Right atrium auricular region (tissue), 2 donors: ENCODE measurements around the gene RPTOR. TPM values are rescaled to one million over a fixed set of nuclear protein-coding genes. Genes with fewer than 3 reads are reported as not detected.

Source experiments
- DNase-seq: peaks from one replicate; pipeline ENCODE4 v3.0.0-alpha.2; 2019; ENCODE audit warnings: low spot score
- H3K27ac ChIP-seq, 2 donors: fragments of 200-600 bp; sonication (generic); 1 replicate in 1 of 2; 2 replicates in 1 of 2; pipeline ENCODE4 v1.5.1; 2016 to 2019
- H3K27me3 ChIP-seq, 2 donors: fragments of 200-600 bp; sonication (generic); one replicate each; pipeline versions ENCODE4 v1.5.1 to v1.6.0; 2017 to 2019
- H3K36me3 ChIP-seq: fragments of 200-600 bp; sonication (generic); one replicate; pipeline ENCODE4 v1.5.1; 2016
- H3K4me1 ChIP-seq, 2 donors: fragments of 200-600 bp; sonication (generic); one replicate each; pipeline versions ENCODE4 v1.5.1 to v1.6.0; 2017 to 2019
- H3K4me3 ChIP-seq, 2 donors: fragments of 200-600 bp; sonication (generic); 1 replicate in 1 of 2; 2 replicates in 1 of 2; pipeline ENCODE4 v1.5.1; 2017 to 2019; ENCODE audit warnings: mild to moderate bottlenecking in 1 of 2, moderate library complexity in 1 of 2
- H3K9me3 ChIP-seq, 2 donors: fragments of 200-600 bp; sonication (generic); one replicate each; pipeline ENCODE4 v1.5.1; 2019
- total RNA-seq, 2 donors: library from RNA; depleted of rRNA; stranded (reverse); fragments of >200 nt; gene quantifications; one replicate each; pipeline ENCODE4 v1.1.0, GENCODE V29; 2016
- TF ChIP-seq, protein P1 (sequence below), 2 donors: fragments of 200-600 bp; sonication (generic); IDR thresholded peaks; one replicate each; pipeline ENCODE4 v1.5.1; 2019; ENCODE audit warnings: antibody characterized with exemption in 2 of 2

RPTOR gene
- total RNA-seq, 2 donors from 2014 or later: 19.9 to 22.6 TPM

DNA sequence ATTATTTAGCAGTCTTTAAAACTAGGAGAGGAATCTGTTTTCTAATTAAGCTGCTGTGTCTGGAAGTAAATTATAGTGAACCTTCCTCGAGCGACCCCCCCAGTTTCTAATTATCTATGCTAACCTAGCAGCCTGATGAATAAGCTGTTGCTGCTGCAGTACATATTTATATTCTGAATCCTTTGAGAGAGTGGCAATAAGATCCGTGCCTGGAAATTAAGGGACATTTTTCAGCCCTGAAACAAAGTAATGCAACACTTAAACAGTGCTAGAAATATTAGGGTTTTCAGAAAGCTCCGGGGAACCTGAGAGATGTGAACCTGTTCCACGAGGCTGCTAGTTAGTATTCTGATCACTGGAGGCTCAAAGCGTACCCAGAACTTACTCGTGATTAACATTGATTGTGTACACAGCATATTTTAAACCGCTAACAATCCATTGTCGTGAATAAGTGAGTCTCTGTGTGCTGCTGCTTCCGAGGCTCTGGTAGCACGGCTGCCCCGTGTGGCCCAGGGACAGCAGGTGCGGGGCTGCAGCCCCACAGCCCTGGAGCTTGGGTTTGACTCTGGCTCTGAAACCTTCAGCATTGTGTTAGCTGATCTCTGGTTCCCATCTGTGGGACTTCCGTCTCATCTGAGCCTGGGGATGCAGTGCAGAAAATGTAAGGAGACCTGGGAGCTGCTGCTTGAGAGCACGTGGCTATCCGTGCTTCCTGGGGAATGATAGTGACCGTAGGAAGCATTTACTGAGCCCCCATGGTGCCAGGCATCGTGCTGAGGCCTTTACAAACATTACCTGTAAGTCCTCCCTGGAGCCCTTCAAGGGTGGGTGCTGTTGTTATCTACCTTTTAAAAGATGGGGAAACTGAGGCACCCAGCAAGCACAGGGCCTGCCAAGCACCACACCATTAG, 256.1 kb downstream of the RPTOR start:
- Histone ChIP-seq H3K9me3 (no peaks in the 10 kb centered on the region), H3K4me3 (no peak overlapping the region), H3K27ac (no peak overlapping the region), H3K27me3 (no peaks in the 10 kb centered on the region), H3K4me1 (peaks cover 0 to 8% of the 10 kb centered on the region in 2 donors), H3K36me3 (no peaks in the 10 kb centered on the region)
- TF ChIP-seq, protein P1, sequence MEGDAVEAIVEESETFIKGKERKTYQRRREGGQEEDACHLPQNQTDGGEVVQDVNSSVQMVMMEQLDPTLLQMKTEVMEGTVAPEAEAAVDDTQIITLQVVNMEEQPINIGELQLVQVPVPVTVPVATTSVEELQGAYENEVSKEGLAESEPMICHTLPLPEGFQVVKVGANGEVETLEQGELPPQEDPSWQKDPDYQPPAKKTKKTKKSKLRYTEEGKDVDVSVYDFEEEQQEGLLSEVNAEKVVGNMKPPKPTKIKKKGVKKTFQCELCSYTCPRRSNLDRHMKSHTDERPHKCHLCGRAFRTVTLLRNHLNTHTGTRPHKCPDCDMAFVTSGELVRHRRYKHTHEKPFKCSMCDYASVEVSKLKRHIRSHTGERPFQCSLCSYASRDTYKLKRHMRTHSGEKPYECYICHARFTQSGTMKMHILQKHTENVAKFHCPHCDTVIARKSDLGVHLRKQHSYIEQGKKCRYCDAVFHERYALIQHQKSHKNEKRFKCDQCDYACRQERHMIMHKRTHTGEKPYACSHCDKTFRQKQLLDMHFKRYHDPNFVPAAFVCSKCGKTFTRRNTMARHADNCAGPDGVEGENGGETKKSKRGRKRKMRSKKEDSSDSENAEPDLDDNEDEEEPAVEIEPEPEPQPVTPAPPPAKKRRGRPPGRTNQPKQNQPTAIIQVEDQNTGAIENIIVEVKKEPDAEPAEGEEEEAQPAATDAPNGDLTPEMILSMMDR (IDR thresholded peaks at IDR 0.05): no peak
- DNase-seq: no peak

DNA sequence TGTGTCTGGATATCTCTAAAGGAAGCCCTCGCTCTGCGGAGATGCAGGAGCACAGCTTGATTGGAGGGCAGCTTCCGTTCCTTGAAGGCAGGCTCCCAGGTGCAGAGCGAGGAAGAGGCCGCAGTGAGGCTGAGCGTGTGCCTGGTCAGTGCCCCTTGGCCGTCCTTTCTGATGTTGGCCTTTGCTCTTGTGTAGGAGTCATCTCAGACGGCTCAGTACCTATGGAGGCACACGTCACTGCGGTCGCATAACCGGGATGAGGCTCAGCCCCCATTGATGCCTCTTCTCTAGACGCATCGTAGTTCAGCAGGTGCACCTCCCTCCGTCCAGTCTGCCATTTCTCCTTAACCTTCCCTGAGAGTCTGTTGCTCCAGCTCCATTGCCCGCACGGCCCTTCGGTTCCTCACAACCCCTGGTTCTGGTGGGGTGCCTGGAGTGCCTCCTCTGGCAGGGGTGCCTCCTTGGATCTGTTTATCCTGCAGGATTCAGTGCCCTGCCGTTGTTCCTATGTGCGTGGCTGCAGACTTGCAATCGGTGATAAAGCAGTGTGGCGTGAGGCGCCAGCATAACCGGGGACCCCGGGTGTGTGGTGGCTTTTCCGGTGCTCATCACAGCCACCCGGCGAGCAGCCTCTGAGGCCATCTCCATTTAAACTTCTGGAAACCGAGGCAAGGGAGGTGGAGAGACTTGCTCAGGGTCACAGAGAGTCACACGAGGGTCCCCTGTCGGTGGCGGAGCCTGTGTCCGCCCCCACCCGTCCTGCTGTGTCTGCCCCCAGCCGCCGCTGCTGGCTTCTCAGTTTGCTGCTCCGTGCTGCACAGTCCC, 258.2 kb downstream of the RPTOR start:
- Histone ChIP-seq H3K27ac (no peak overlapping the region), H3K4me1 (no peaks in the 10 kb centered on the region), H3K4me3 (no peak overlapping the region), H3K9me3 (peaks cover 0 to 14% of the 10 kb centered on the region in 2 donors), H3K27me3 (no peaks in the 10 kb centered on the region), H3K36me3 (no peaks in the 10 kb centered on the region)
- DNase-seq: no peak
- TF ChIP-seq, protein P1 (IDR thresholded peaks at IDR 0.05): no peak

DNA sequence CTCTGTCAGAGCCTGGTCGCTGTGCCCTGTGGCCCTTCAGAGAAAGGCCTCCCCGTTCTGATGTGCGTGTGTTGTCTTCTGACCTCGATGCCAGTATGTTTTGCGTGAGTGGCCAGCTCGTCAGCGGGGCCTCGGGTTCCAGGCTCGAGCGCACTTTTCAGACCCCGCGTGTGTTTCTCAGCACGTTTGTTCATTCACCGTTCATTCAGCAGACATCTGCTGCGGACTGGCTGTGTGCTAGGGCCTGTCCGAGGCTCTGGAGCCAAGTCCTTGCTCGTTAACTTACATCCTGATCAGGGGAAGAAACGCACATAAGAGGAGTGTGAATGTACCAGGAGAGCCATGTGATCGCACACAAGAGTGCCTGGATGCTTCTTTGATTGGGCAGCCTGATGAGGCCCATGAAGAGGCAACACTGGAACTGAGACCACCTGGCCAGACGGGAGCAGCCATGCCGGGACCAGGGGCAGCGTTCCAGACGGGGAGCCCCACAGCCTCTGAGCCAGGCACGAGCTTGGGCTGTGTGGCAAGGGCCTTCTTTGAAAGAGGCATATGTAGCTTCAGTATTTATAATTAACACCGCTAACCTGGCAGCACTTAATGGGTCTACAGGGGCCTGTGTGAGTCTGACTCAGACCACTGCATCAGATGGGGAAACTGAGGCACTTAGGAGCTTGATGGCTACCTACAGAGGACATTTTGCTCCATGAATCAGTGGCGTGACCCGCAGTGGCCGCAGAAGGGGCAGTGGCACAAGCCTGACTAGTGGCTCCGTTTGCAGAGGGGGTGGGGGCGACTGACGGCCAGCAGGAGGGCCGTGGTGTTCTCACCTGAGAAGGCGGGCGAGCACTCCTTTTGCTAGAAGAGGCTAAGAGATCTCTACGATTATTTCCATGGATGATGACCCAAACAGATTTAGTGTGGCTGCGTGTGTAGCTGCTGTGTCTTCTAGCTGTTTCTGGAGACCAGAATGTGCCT, 259.1 kb downstream of the RPTOR start:
- Histone ChIP-seq H3K9me3 (peaks cover 0 to 14% of the 10 kb centered on the region in 2 donors), H3K4me3 (no peak overlapping the region), H3K27me3 (no peaks in the 10 kb centered on the region), H3K27ac (no peak overlapping the region), H3K36me3 (no peaks in the 10 kb centered on the region), H3K4me1 (no peaks in the 10 kb centered on the region)
- TF ChIP-seq, protein P1 (IDR thresholded peaks at IDR 0.05): no peak
- no peak for DNase-seq

DNA sequence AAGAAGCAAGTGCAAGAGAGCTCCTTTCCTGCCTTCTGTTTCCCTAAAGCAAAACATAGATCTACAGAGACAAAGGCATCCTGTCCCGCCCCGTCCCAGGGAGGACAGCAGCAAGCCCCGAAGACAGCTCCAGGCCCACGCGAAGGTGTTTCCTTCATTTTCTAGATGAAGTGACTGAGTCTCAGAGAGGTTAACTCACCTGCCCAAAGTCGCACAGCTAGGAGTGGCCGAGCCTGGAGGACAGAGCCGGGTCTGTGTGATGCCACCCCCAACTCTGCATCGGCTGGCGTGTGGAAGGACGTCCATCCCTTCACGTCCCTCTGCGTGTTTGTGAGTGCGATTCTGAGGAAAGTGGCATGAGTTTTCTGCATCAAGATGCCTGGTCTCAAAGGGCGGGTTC, 259.8 kb downstream of the RPTOR start:
- Histone ChIP-seq H3K27ac (no peak overlapping the region), H3K27me3 (no peaks in the 10 kb centered on the region), H3K4me3 (no peak overlapping the region), H3K9me3 (peaks cover 0 to 14% of the 10 kb centered on the region in 2 donors), H3K36me3 (no peaks in the 10 kb centered on the region), H3K4me1 (no peaks in the 10 kb centered on the region)
- TF ChIP-seq, protein P1 (IDR thresholded peaks at IDR 0.05): no peak
- no peak for DNase-seq
